HG02943 (cell line): ENCODE results near the gene SMIM20.

Experiments
- ATAC-seq: cut with Tn5 transposase; IDR thresholded peaks from one replicate; pipeline ENCODE4 v1.9.1; 2021; ENCODE audit warnings: mild to moderate bottlenecking, low read depth, moderate library complexity; ENCODE audit not compliant: unreplicated experiment

Gene SMIM20

DNA sequence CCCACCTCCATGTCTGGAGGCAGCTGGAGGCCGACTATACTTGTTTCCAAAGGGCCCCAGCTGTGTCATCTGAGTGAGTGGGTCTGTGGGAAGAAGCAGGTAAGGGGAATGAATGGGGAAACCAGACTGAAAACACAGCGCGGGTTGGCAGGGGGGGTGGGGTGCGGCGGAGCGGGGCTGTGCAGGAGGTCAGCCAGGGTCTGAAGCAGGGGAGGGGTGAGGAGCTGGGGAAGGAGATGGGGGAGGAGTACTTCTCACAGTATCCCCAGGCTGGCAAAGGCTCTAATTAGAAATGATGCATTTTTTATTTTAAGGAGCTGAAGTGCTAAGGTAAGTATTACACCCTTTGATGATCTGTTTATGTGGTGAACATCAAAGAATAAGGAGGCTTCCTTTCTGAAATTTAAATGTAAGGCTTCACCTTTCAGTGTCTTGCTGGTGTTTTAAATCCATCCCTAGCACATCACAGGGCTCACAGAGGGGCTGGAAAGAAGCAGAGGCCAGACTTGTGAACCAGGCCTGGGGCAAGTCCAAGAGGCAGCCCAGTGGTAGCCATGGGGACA, 37.5 kb downstream of the SMIM20 start:
- no peak for ATAC-seq

GRCh38 chr4:25953740-25954139, 39.7 kb downstream of the SMIM20 start:
- no peak for ATAC-seq

DNA sequence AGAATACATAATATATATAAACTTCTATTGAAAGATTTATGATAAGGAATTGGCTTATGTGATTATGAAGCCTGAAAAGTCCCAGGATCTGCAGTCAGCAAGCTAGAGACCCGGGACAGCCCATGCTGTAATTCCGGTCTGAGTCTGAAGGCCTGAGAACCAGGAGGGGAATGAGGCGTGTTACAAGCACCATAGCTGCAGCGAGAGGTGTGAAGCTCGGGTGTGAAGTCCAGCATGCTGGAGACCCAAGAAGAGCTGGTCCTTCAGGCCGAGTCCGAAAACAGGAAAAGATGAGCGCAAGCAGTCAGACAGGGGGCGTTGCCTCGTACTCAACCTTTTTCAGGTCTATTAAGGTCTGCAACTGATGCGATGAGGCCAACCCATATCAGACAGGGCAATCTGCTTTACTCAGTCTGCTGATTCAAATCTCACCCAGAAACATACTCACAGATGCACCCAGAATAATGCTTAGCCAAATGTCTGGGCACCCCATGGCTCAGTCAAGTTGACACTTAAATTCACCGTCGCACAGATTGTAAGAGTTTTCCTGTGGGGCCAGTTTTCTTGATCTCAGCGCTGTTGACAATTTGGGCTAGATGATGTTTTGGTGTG, 40.4 kb downstream of the SMIM20 start:
- no peak for ATAC-seq

DNA sequence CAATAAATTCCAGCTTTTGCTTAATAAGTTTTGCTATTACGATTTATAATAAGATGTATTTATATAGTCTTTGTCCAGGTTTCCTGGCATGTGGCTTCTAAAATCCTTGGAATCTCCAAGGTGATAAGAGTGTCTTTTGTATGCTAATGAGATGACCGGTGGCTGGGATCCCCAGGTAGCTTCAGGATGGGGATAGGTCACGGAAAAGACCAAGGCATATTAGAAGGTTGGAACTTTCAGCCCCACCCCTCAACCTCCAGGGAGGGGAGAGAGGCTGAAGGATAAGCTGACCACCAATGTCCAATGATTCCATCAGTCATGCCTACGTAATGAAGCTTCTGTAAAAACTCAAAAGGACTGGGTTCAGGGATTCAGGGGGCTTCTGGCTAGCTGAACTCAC, 41.7 kb downstream of the SMIM20 start:
- ATAC-seq: no peak

GRCh38 chr4:25956260-25956659, 42.2 kb downstream of the SMIM20 start:
- no peak for ATAC-seq

GRCh38 chr4:25958110-25958509, 44.1 kb downstream of the SMIM20 start:
- ATAC-seq: no peak

DNA sequence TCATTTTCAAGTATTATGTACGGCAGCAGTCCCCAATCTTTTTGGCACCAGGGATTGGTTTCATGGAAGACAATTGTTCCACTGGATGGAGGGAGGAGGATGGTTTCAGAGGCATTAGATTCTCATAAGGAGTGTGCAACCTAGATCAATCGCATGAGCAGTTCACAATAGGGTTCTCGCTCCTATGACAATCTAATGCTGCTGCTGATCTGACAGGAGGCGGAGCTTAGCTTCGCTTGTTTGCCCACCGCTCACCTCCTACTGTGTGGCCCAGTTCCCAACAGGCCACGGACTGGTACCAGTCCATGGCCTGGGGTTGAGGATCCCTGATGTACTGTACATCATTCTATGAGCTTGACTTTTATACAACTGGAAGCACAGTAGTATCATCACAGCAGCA, 48.4 kb downstream of the SMIM20 start:
- no peak for ATAC-seq

DNA sequence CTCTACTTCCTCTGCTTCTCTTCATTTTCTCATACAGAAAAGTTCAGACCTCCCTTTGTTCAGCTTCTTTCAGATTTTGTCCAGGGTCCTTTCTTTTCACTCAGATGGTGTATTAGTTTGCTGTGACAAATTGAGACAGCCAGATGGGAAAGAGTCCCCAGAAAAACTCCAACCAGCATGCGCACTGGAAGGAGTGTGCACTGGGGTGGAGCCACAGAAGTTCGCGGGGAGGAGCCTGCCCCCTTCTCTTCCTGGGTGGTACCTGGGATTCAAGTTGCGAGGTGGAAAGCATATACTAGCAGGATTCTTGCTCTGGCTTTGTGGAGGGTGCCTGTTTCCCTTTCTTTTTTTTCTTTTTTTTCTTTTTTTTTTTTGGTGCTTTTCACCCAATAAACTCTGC, 51.6 kb downstream of the SMIM20 start:
- ATAC-seq: no peak

DNA sequence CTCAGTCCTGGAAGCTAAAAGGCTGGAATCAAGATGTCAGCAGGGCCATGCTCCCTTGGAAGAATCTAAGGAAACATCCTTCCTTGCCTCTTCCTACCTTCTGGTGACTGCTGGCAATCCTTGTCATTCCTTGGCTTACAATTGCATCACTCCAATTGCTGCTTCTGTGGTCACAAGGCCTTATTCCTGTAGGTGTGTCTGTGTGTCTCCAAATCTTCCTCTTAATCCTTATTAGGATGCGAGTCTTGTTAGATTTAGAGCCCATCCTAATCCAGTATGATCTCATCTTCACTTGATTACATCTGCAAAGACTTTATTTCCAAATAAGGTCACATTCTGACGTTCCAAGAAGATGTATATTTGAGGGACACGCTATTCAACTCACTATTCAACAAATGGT, 52.2 kb downstream of the SMIM20 start:
- no peak for ATAC-seq

DNA sequence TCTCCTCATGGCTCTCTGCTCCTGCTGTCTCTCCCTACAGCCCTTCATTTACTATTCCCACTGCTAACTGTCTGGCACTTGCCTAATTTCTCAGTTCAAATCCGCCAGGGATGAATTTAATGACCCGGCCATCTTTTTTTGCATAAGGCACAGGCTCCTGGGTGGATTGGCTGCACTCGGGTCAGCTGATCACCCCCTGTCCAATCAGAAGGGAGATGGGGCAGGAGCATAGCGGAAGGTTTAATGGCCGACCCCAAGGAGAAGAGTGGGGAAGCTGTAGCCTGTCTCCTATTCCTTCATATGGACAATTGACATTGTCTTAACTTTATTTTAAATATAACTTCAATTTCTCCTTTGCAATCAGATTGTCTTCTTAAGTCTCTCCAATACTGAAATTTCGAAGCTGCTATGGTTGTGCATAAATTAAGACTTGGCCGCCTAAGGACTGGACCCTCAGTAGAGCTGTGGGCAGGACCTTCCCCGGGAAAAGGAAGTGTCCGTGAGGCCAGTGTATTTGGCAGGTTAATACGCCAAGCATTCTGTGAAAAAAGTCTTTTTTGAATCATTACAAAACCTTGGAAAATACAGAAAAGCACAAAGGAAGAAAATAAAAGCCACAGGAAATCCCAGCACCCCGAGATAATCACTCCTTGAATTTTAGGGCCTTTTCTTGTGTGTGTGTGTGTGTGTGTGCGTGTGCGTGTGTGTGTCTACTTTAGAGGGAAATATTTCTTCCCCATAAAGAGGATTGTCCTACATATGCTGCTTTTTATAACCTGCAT, 55.5 kb downstream of the SMIM20 start:
- ATAC-seq: no peak

DNA sequence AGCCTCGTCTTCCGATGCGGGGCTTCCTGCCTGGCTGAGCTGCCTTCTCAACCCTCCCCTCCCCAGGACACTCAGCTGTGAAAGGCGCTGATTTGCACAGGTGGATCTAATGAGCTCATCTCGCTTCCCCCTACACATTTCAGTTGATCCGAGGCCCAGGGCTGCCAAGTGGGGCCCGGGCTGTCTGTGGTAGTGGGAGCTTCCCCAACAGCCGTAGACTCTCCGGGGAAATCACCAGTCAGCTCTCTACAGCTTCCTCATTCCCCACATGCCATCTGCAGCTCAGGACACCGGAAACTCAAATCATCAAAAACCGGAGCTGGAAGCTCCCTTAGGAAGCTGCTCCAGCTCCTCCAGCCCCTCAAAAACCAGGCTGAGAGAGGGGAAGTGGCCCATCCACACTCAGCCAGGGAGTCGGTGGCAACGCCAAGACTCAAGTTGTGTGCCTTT, 56.2 kb downstream of the SMIM20 start:
- ATAC-seq: no peak

DNA sequence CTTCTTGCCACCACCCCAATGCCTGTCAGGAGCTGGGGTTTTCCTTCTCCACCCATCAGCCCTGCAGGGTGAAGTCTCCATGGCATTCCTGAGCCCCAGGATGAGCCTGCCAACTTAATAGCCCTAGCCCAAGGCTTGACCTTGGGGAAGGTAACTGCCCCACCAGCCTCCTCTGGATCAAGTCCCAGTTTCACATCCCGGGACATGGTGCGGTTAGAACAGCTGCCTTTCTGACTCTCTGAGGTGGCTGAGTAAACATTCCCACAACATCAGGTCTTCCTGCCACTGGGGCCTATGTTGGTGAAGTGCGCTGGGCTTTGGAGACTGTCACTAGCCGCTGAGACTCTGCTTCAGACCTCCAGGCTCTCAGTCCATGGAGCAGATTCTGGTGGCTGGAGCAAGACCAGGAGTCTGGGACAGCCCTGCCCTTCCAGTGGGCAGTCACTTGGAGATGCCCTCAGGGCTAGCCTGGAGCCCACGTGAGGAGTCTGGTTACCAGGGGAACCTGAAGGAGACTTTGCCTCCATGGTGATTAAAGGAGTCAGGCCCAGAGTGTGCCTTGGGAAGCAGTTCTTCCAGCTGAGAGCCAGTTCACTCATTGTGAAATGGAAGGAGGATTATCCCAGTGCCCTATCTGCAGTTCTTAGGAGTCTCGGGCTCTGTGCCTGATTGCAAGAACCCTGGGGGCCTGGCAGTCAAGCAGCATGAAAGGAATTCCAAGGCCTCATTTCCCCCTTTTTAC, 56.8 kb downstream of the SMIM20 start:
- ATAC-seq: no peak

DNA sequence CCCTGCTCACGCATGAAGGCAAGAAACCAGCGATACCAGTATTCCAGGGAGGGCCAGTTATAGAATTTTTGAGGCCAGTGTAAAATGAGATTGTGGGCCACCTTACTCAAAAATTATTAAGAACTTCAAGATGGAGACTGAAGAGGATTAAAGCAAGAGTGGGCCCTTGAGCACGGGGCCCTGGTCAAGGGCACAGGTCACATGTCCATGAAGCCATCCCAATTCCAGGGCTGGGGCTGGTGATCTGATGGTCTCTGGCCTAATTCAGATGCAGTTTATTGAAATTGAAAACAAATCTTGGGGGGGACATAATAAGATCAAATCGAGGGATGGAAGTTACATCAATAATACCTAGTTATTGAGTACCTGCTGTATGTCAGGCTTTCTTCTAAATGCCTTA, 58.3 kb downstream of the SMIM20 start:
- no peak for ATAC-seq

DNA sequence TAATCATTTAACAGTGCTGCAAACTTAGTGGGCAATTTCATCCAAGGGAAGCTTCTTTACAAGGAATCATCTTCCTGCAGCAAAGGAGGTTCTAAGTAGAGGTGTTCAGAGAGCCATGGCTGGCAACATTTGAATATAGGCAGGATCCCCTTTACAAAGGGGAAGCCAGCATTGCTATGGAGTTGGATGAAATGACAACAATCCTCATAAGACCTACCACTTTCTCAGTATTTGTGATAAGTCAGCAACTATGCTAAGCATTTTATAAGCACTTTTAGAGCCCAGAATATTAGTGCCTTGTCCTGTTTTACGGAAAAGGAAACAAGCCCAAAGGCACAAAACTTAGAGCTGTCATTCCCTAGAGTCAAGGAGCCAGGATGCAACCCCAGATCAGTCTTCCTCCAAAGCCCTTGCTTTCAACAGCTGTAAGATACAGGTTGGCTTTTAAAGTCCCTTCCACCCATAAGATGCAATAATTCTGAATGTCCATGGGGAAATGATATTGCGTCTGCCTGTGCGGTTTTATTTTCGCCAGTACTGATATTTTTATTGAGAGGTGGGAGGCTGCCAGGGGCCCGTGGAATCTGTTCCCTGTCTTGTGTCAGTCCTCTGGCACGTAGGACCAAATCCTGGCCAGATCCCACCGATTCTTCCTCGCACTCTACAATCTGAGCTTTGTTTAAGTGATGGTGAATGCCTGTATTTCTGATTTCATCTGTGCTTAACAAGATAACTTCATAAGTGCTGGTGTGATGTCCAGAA, 59.1 kb downstream of the SMIM20 start:
- no peak for ATAC-seq

GRCh38 chr4:25976780-25977179, 62.8 kb downstream of the SMIM20 start:
- no peak for ATAC-seq

DNA sequence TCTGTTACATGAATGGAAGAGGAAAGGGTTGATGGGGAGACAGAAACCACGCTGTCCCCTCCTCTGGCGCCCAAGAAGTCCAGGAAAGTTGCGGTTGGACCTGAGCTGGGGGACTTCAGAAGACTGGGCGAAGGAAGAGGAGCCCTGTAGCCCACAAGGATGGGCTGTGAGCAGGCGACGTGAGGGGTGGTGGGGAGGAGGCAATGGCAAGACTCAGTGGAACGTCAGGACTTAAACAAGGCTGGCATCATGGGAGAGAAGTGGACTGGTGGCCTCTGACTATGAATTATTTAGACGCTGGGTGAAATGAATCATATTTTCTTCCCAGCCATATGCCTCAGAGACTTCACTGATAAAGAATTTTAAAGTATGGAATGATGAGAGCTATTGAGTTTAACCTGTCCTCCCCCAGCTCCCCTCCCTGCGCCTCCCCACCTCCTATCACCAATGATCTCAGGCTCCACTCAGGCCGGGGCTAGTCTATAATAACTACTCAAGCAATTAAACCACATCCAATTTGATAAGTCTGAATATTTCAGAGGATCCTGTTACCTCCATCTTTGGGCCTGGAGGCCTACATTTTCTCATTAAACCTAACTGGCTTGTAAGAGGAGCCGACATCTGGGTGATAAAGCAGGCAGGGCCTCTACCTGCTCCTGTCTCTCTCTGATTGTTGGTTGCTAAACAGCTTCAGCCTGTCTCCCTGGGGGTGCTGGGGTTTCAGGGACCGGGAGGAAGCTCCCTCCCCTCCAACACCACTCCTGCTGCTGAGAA, 63.6 kb downstream of the SMIM20 start:
- ATAC-seq: no peak

GRCh38 chr4:25978327-25978726, 64.3 kb downstream of the SMIM20 start:
- no peak for ATAC-seq
